Esophagus muscularis mucosa (tissue), 4 donors: ENCODE measurements around the gene PROX2. TPM values are rescaled to one million over a fixed set of nuclear protein-coding genes. Genes with fewer than 3 reads are reported as not detected.

ENCODE experiments used
- DNase-seq: peaks from one replicate; pipeline ENCODE4 v3.0.0-alpha.2; 2017; ENCODE audit errors: extremely low spot score
- H3K27ac ChIP-seq, 4 donors: fragments of 200-600 bp; sonication (generic); replicated peaks in 1 of 4; 1 replicate in 3 of 4; 2 replicates in 1 of 4; pipeline ENCODE4 v1.5.1; 2016 to 2019; ENCODE audit warnings: mild to moderate bottlenecking in 1 of 4
- H3K27me3 ChIP-seq, 4 donors: fragments of 200-600 bp; sonication (generic); one replicate each; pipeline versions ENCODE4 v1.5.1 to v1.6.0; 2016 to 2019
- H3K36me3 ChIP-seq, 4 donors: fragments of 200-600 bp; sonication (generic); one replicate each; pipeline ENCODE4 v1.5.1; 2016 to 2019
- H3K4me1 ChIP-seq, 4 donors: fragments of 200-600 bp; sonication (generic); one replicate each; pipeline ENCODE4 v1.5.1; 2016 to 2019
- H3K4me3 ChIP-seq, 4 donors: fragments of 200-600 bp; sonication (generic); 1 replicate in 2 of 4; 2 replicates in 2 of 4; pipeline ENCODE4 v1.5.1; 2016 to 2019; ENCODE audit warnings: mild to moderate bottlenecking in 4 of 4, moderate library complexity in 1 of 4
- H3K9me3 ChIP-seq, 4 donors: fragments of 200-600 bp; sonication (generic); 1 replicate in 3 of 4; 2 replicates in 1 of 4; pipeline ENCODE4 v1.5.1; 2016 to 2019
- CTCF ChIP-seq, 3 experiments: fragments of 200-600 bp in 2 of 3; fragments of 450-650 bp in 1 of 3; sonication (generic) in 2 of 3; IDR thresholded peaks; one replicate each; pipeline ENCODE4 v1.5.1; 2017 to 2019; ENCODE audit warnings: antibody characterized with exemption in 3 of 3, mild to moderate bottlenecking in 2 of 3, moderate library complexity in 1 of 3
- EP300 ChIP-seq: sonication (generic); formaldehyde crosslinking; IDR thresholded peaks from one replicate; pipeline ENCODE4 v1.6.1; 2017; ENCODE audit warnings: antibody characterized with exemption
- POLR2A ChIP-seq: fragments of 450-650 bp; IDR thresholded peaks from one replicate; pipeline ENCODE4 v1.6.1; 2017; ENCODE audit warnings: antibody characterized with exemption, moderate library complexity, mild to moderate bottlenecking, low read depth
- POLR2AphosphoS5 ChIP-seq, 2 donors: sonication (generic); formaldehyde crosslinking; IDR thresholded peaks; one replicate each; pipeline ENCODE4 v1.6.1; 2017; ENCODE audit warnings: antibody characterized with exemption in 2 of 2
- WGBS: methylation state at CpG from one replicate; pipeline ENCODE4 v1.1.5; 2018; 5-methylcytosine and 5-hydroxymethylcytosine counted together
- intact Hi-C: fragments of 100-400 bp; cut with DNase I; formaldehyde crosslinking; loops from one replicate; pipeline ENCODE4 v1.15.1; 2023
- total RNA-seq, 4 donors: library from RNA; depleted of rRNA; stranded (reverse); fragments of >200 nt; gene quantifications; one replicate each; pipeline versions ENCODE4 v1.1.0 to v1.2.1, GENCODE V29; 2016

Gene PROX2
- total RNA-seq, 4 donors from 2014 or later, result not detected

- Histone ChIP-seq H3K9me3 (no peaks in the 10 kb centered on the region), H3K27me3 (no peaks in the 10 kb centered on the region), H3K27ac (no peak overlapping the region), H3K36me3 (peaks cover 75 to 92% (median 90%) of the 10 kb centered on the region in 4 donors), H3K4me1 (peaks cover 11 to 21% (median 13%) of the 10 kb centered on the region in 4 donors), H3K4me3 (no peak overlapping the region)
- 73% methylated on average over 5 of the region's 5 CpGs for WGBS
- intact Hi-C loops, result no loop called here
- no peak for DNase-seq
- no peak for TF ChIP-seq EP300
- no peak for TF ChIP-seq CTCF (IDR thresholded peaks at IDR 0.05)
- TF ChIP-seq POLR2AphosphoS5 (IDR thresholded peaks at IDR 0.05), result no peak
- no peak for TF ChIP-seq POLR2A
Observed at GRCh38 chr14:74892745-74893144, 16.8 kb upstream of the PROX2 start.

GRCh38 chr14:74891870-74892269 lies 15.9 kb upstream of the PROX2 start:
- Histone ChIP-seq H3K27me3 (no peaks in the 10 kb centered on the region), H3K4me1 (peaks cover 9 to 29% (median 21%) of the 10 kb centered on the region in 4 donors), H3K27ac (no peak overlapping the region), H3K9me3 (no peaks in the 10 kb centered on the region), H3K4me3 (no peak overlapping the region), H3K36me3 (peaks cover 66 to 90% (median 83%) of the 10 kb centered on the region in 4 donors)
- 82% methylated on average over 6 of the region's 6 CpGs for WGBS
- intact Hi-C loops, result no loop called here
- TF ChIP-seq CTCF (IDR thresholded peaks at IDR 0.05) (no peak), EP300 (no peak), POLR2AphosphoS5 (IDR thresholded peaks at IDR 0.05) (no peak), POLR2A (no peak)
- no peak for DNase-seq

- Histone ChIP-seq H3K4me1 (peaks cover 25 to 44% (median 38%) of the 10 kb centered on the region in 4 donors), H3K4me3 (no peak overlapping the region), H3K27me3 (no peaks in the 10 kb centered on the region), H3K9me3 (no peaks in the 10 kb centered on the region), H3K27ac (no peak overlapping the region), H3K36me3 (peaks cover 51 to 86% (median 73%) of the 10 kb centered on the region in 4 donors)
- TF ChIP-seq POLR2AphosphoS5 (IDR thresholded peaks at IDR 0.05) (no peak), POLR2A (no peak), EP300 (no peak), CTCF (IDR thresholded peaks at IDR 0.05) (no peak)
- WGBS, result 97% methylated on average over 6 of the region's 6 CpGs
- DNase-seq, result no peak
- intact Hi-C loops, result no loop called here
Observed at GRCh38 chr14:74890262-74890661, 14.3 kb upstream of the PROX2 start.

DNA sequence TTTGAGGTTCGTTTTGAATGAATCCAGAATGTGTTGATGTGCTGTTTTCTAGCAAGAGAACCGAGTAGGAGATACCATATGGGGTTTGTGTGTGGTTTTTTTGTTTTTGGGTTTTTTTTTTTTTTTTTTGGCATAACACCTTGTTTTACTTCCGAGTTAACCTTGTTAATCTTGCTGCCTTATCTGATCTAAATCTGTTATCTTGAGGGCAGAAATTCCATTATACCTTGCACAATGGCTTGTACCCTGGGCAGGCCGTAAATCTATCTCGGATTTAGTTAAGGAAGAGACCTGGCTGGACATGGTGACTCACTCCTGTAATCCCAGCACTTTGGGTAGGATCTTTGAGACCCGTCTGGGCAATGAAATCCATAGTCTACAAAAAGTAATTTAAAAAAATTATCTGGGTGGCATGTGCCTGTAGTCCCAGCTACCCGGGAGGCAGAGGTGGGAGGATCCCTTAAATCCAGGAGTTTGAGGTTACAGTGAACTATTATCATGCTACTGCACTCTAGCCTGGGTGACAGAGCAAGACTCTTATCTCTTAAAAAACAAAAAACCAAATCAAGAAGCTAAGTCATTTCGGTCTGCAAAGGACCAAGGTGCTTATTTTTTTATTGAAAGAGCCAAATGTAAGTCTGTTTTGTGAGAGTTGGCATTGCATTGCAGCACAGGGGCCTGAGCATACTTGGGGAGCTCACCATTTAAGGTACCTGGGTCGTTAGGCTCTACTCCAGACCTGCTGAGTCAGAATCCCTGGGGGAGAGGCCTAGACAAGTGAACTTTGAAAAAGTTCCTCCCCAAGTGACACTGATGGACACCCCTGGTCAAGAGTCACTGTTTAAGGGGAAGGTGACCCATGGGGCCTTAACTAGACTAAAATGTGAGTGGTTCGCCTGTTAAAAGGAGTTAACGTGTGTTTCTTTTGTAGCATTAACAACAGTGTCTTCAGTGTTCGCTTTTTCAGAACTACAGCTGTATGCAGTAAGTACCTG lies 12.5 kb upstream of the PROX2 start:
- WGBS, result 61% methylated on average over 12 of the region's 12 CpGs
- intact Hi-C loops, result no loop called here
- Histone ChIP-seq H3K4me1 (peaks cover 43 to 62% (median 56%) of the 10 kb centered on the region in 4 donors), H3K27ac (peak overlapping the region; percentile 1 to 34 (median 21)), H3K36me3 (peaks cover 33 to 69% (median 55%) of the 10 kb centered on the region in 4 donors), H3K27me3 (no peaks in the 10 kb centered on the region), H3K4me3 (no peak overlapping the region), H3K9me3 (no peaks in the 10 kb centered on the region)
- no peak for DNase-seq
- no peak for TF ChIP-seq POLR2A
- TF ChIP-seq POLR2AphosphoS5 (IDR thresholded peaks at IDR 0.05), result no peak
- TF ChIP-seq CTCF (IDR thresholded peaks at IDR 0.05), result no peak
- TF ChIP-seq EP300, result no peak
